Effector CD8-positive, alpha-beta T cell (primary cell): ENCODE results near the gene PPCS.
A peak's percentile ranks its signal among the peaks of the same experiment; 100 is the strongest.
"Not testable (repeated sequence)": the region's sequence is repeated elsewhere in the genome, so short reads cannot be mapped to it uniquely, and the experiment has no call there.

Source experiments
- DNase-seq: peaks from one replicate; lab custom pipeline; 2025; lab: John Stamatoyannopoulos, UW

Gene PPCS

GRCh38 chr1:42453386-42453785, 3.0 kb upstream of the PPCS start:
- no peak for DNase-seq

- no peak for DNase-seq
These were observed 1.9 kb upstream of the PPCS start for GRCh38 chr1:42454403-42454802.

- peak; percentile 33 for DNase-seq
These were observed 379 bp downstream of the PPCS start for GRCh38 chr1:42456754-42457089.

GRCh38 chr1:42461196-42461595, 4.9 kb downstream of the PPCS start:
- DNase-seq, result no peak

GRCh38 chr1:42462828-42463763, 6.8 kb downstream of the PPCS start, which contains the start of gene CCDC30:
Gene CCDC30 (plus strand): TSS chr1:42463286. CDS start chr1:42480552, 17,266 bp downstream.
- DNase-seq, result peak; percentile 94

- no peak for DNase-seq
These were observed 7.6 kb downstream of the PPCS start for GRCh38 chr1:42463921-42464320.

- DNase-seq, result no peak
These were observed 9.7 kb downstream of the PPCS start for GRCh38 chr1:42466030-42466429.

- DNase-seq, result no peak
These were observed 13.4 kb downstream of the PPCS start for GRCh38 chr1:42469727-42470126.

- DNase-seq, result no peak
These were observed 20.3 kb downstream of the PPCS start for GRCh38 chr1:42476605-42477004.

- DNase-seq, result not testable (repeated sequence)
These were observed 21.0 kb downstream of the PPCS start for GRCh38 chr1:42477354-42477753.

- no peak for DNase-seq
These were observed 21.4 kb downstream of the PPCS start for GRCh38 chr1:42477775-42478174.

- no peak for DNase-seq
These were observed 23.3 kb downstream of the PPCS start for GRCh38 chr1:42479621-42480020.

GRCh38 chr1:42480921-42481320, 24.6 kb downstream of the PPCS start:
- no peak for DNase-seq

GRCh38 chr1:42482635-42483153, 26.4 kb downstream of the PPCS start:
- no peak for DNase-seq

- no peak for DNase-seq
These were observed 28.0 kb downstream of the PPCS start for GRCh38 chr1:42484382-42484781.

- DNase-seq, result no peak
These were observed 33.9 kb downstream of the PPCS start for GRCh38 chr1:42490237-42490636.

- DNase-seq, result not testable (repeated sequence)
These were observed 45.7 kb downstream of the PPCS start for GRCh38 chr1:42502031-42502430.

- DNase-seq, result no peak
These were observed 48.3 kb downstream of the PPCS start for GRCh38 chr1:42504535-42505128.

GRCh38 chr1:42506576-42506975, 50.2 kb downstream of the PPCS start:
- no peak for DNase-seq
